Glomerular endothelial cell (primary cell): ENCODE results near the gene SERPINA1. TPM values are rescaled to one million over a fixed set of nuclear protein-coding genes. Genes with fewer than 3 reads are reported as not detected.

Source experiments
- DNase-seq: peaks from one replicate; pipeline ENCODE4 v3.0.0-alpha.2; 2011; ENCODE audit warnings: low read depth, low spot score; ENCODE audit errors: extremely low read depth
- total RNA-seq: library from RNA; depleted of rRNA; stranded (reverse); fragments of >200 nt; gene quantifications from 2 replicates; pipeline ENCODE4 v1.2.3, GENCODE V29; 2015

The SERPINA1 gene
- total RNA-seq, 1 donor from 2014 or later: 0.88 TPM

GRCh38 chr14:94398182-94398479, 9.7 kb upstream of the SERPINA1 start:
- DNase-seq: no peak

GRCh38 chr14:94397289-94398181, 9.1 kb upstream of the SERPINA1 start:
- DNase-seq: no peak

GRCh38 chr14:94396628-94397225, 8.3 kb upstream of the SERPINA1 start:
- DNase-seq: no peak

GRCh38 chr14:94395888-94396574, 7.6 kb upstream of the SERPINA1 start:
- no peak for DNase-seq

GRCh38 chr14:94395282-94395887, 7.0 kb upstream of the SERPINA1 start:
- no peak for DNase-seq

- no peak for DNase-seq
Measured at GRCh38 chr14:94394581-94395207, 6.3 kb upstream of the SERPINA1 start.

GRCh38 chr14:94394025-94394493, 5.7 kb upstream of the SERPINA1 start:
- DNase-seq: no peak

- no peak for DNase-seq
Measured at GRCh38 chr14:94393474-94393873, 5.1 kb upstream of the SERPINA1 start.

GRCh38 chr14:94392510-94392935, 4.1 kb upstream of the SERPINA1 start:
- no peak for DNase-seq

- no peak for DNase-seq
Measured at GRCh38 chr14:94391281-94391975, 3.0 kb upstream of the SERPINA1 start.

GRCh38 chr14:94390372-94391086, 2.1 kb upstream of the SERPINA1 start:
- no peak for DNase-seq

GRCh38 chr14:94389731-94390371, 1.4 kb upstream of the SERPINA1 start:
- no peak for DNase-seq

- DNase-seq: no peak
Measured at GRCh38 chr14:94389104-94389469, 685 bp upstream of the SERPINA1 start.

- no peak for DNase-seq
Measured at GRCh38 chr14:94388027-94388383, 397 bp downstream of the SERPINA1 start.

- DNase-seq: no peak
Measured at GRCh38 chr14:94387051-94388026, 1.1 kb downstream of the SERPINA1 start.

- DNase-seq: no peak
Measured at GRCh38 chr14:94386085-94387031, 2.0 kb downstream of the SERPINA1 start.

GRCh38 chr14:94385553-94386057, 2.8 kb downstream of the SERPINA1 start:
- no peak for DNase-seq
